A673 (cell line): ENCODE results near the gene SCG2. TPM values are rescaled to one million over a fixed set of nuclear protein-coding genes. Genes with fewer than 3 reads are reported as not detected.

Experiments used
- BruUV-seq: library from RNA; stranded (reverse); fragments of 400-500 nt; replicated peaks from 2 replicates; lab custom pipeline; 2021; lab: Mats Ljungman, UMichigan
- CTCF ChIA-PET: fragments of 300-600 bp; sonication (Branson Sonifier 250); formaldehyde crosslinking; loops from one replicate; lab custom pipeline; 2022; ENCODE audit warnings: antibody characterized with exemption; lab: Charles Lee
- POLR2A ChIA-PET: fragments of 300-600 bp; sonication (Branson Sonifier 250); formaldehyde crosslinking; loops from one replicate; lab custom pipeline; 2022; ENCODE audit warnings: antibody characterized with exemption; ENCODE audit not compliant: low non-redundant PET; lab: Charles Lee
- DNase-seq: peaks from one replicate; pipeline ENCODE4 v3.0.0-alpha.2; 2015; ENCODE audit warnings: low spot score
- H3K27ac ChIP-seq: fragments of 200-600 bp; sonication (generic); 2 replicates; pipeline ENCODE4 v1.5.1; 2016; ENCODE audit warnings: mixed run types, low read depth, mild to moderate bottlenecking, mixed read lengths, antibody characterized with exemption, low read length; ENCODE audit not compliant: poor library complexity, severe bottlenecking
- H3K27me3 ChIP-seq: fragments of 200-600 bp; sonication (generic); replicated peaks from 2 replicates; pipeline ENCODE4 v1.6.1; 2017; ENCODE audit warnings: mixed run types, low read depth, mild to moderate bottlenecking, mixed read lengths, antibody characterized with exemption, low read length; ENCODE audit not compliant: insufficient read depth, poor library complexity
- H3K36me3 ChIP-seq: fragments of 200-600 bp; sonication (generic); 2 replicates; pipeline ENCODE4 v1.6.1; 2016; ENCODE audit warnings: mixed run types, mild to moderate bottlenecking, mixed read lengths, antibody characterized with exemption, low read length; ENCODE audit not compliant: insufficient read depth, poor library complexity, severe bottlenecking
- H3K4me1 ChIP-seq: fragments of 200-600 bp; sonication (generic); 2 replicates; pipeline ENCODE4 v1.6.1; 2017; ENCODE audit warnings: mixed run types, mild to moderate bottlenecking, mixed read lengths, antibody characterized with exemption, low read length; ENCODE audit not compliant: insufficient read depth, poor library complexity, severe bottlenecking
- H3K4me3 ChIP-seq: fragments of 200-600 bp; sonication (generic); 2 replicates; pipeline ENCODE4 v1.5.1; 2016; ENCODE audit warnings: low read depth, mixed run types, mild to moderate bottlenecking, mixed read lengths, low read length; ENCODE audit not compliant: poor library complexity, severe bottlenecking
- H3K9me3 ChIP-seq: fragments of 200-600 bp; sonication (generic); 2 replicates; pipeline ENCODE4 v1.6.1; 2016; ENCODE audit warnings: mixed run types, low read depth, mild to moderate bottlenecking, mixed read lengths, antibody characterized with exemption, low read length; ENCODE audit not compliant: poor library complexity, severe bottlenecking
- CTCF ChIP-seq: fragments of 300-800, 200-600 bp; sonication (generic); conservative IDR thresholded peaks from 2 replicates; pipeline ENCODE4 v1.5.1; 2017; ENCODE audit warnings: low read depth, mild to moderate bottlenecking, antibody characterized with exemption, low read length, moderate library complexity, mixed read lengths
- EZH2 ChIP-seq: fragments of 200-600 bp; sonication (generic); IDR thresholded peaks from 2 replicates; pipeline ENCODE4 v1.6.1; 2017; ENCODE audit warnings: borderline replicate concordance, low read depth, mild to moderate bottlenecking, mixed read lengths, antibody characterized with exemption, low read length; ENCODE audit not compliant: poor library complexity, severe bottlenecking
- intact Hi-C: fragments of 100-400 bp; cut with micrococcal nuclease; formaldehyde crosslinking; loops from one replicate; pipeline ENCODE4 v1.10.0; 2022; ENCODE audit not compliant: unreplicated experiment
- total RNA-seq: library from RNA; stranded (reverse); gene quantifications from 2 replicates; pipeline ENCODE4 v1.2.3, GENCODE V29; 2021

Gene SCG2
- total RNA-seq, 1 experiment from 2014 or later: 26.2 TPM

GRCh38 chr2:223558970-223559369 lies 43.2 kb downstream of the SCG2 start:
- Histone ChIP-seq H3K4me1 (peaks cover 20% of the 10 kb centered on the region), H3K9me3 (no peaks in the 10 kb centered on the region), H3K27me3 (no peaks in the 10 kb centered on the region), H3K4me3 (no peak overlapping the region), H3K27ac (no peak overlapping the region), H3K36me3 (no peaks in the 10 kb centered on the region)
- TF ChIP-seq CTCF: no peak
- TF ChIP-seq EZH2: no peak
- intact Hi-C loops: no loop called here
- no TSS peak for BruUV-seq
- DNase-seq: no peak
- CTCF ChIA-PET: no interaction called here
- POLR2A ChIA-PET: interaction anchor here (0.6 kb wide), 1 partner anchor 28 kb away, joined by 5 read pairs; no protein-coding TSS in a partner anchor

GRCh38 chr2:223554923-223555322 lies 47.2 kb downstream of the SCG2 start:
- H3K9me3 ChIP-seq: no peaks in the 10 kb centered on the region
- no peak for DNase-seq
- POLR2A ChIA-PET: no interaction called here
- H3K27me3 ChIP-seq: no peaks in the 10 kb centered on the region
- CTCF ChIA-PET: no interaction called here
- H3K27ac ChIP-seq: no peak overlapping the region
- TF ChIP-seq CTCF: no peak
- TF ChIP-seq EZH2: no peak
- H3K4me3 ChIP-seq: no peak overlapping the region
- BruUV-seq: no TSS peak
- no peaks in the 10 kb centered on the region for H3K36me3 ChIP-seq
- intact Hi-C loops: no loop called here
- H3K4me1 ChIP-seq: peaks cover 4% of the 10 kb centered on the region

GRCh38 chr2:223549215-223549614 lies 52.9 kb downstream of the SCG2 start:
- peak; percentile 96 for DNase-seq
- H3K4me1 ChIP-seq: peaks cover 30% of the 10 kb centered on the region
- H3K4me3 ChIP-seq: no peak overlapping the region
- CTCF ChIA-PET: no interaction called here
- intact Hi-C loops: no loop called here
- POLR2A ChIA-PET: no interaction called here
- H3K36me3 ChIP-seq: no peaks in the 10 kb centered on the region
- no peak for TF ChIP-seq CTCF
- no peak for TF ChIP-seq EZH2
- H3K27ac ChIP-seq: peak overlapping the region; percentile 64
- no peaks in the 10 kb centered on the region for H3K9me3 ChIP-seq
- BruUV-seq: no TSS peak
- H3K27me3 ChIP-seq: no peaks in the 10 kb centered on the region
